ENCODE results near the gene SELENOI. TPM values are rescaled to one million over a fixed set of nuclear protein-coding genes. Genes with fewer than 3 reads are reported as not detected.

Gene SELENOI
- total RNA-seq, 2 experiments from 2014 or later = 27.7 to 31.5 TPM

DNA sequence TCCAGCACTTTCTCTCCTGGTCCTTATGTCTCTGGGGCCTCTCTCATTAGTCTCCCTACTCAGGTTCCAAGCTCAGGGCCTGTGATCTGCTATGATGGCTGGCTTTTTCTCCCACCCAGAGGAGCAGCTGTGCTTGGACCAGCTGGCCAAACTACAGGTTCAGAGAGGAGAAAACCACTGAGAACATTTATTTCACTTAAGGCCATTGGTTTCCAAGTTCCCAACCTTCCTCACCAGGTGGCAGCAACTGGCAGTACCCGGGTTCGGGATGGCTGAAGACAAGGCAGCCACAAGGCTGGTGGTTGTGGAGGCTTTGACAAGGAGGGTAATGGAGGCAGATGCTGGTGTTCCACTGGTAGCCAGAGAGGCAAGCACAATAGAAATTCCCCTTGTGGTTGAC lies 29.9 kb upstream of the SELENOI start:
- intact Hi-C loops (cut with DNase I, micrococcal nuclease) = no loop called here
- Mint-ChIP-seq H3K4me1 (ENCODE audit: low read depth) (no peaks in the 10 kb centered on the region), H3K36me3 (ENCODE audit: low read depth) (no peaks in the 10 kb centered on the region), H3K27ac (no peak overlapping the region), H3K4me3 (no peak overlapping the region), H3K9me3 (no peaks in the 10 kb centered on the region), H3K27me3 (no peaks in the 10 kb centered on the region)
- TF ChIP-seq, protein P1, sequence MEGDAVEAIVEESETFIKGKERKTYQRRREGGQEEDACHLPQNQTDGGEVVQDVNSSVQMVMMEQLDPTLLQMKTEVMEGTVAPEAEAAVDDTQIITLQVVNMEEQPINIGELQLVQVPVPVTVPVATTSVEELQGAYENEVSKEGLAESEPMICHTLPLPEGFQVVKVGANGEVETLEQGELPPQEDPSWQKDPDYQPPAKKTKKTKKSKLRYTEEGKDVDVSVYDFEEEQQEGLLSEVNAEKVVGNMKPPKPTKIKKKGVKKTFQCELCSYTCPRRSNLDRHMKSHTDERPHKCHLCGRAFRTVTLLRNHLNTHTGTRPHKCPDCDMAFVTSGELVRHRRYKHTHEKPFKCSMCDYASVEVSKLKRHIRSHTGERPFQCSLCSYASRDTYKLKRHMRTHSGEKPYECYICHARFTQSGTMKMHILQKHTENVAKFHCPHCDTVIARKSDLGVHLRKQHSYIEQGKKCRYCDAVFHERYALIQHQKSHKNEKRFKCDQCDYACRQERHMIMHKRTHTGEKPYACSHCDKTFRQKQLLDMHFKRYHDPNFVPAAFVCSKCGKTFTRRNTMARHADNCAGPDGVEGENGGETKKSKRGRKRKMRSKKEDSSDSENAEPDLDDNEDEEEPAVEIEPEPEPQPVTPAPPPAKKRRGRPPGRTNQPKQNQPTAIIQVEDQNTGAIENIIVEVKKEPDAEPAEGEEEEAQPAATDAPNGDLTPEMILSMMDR (IDR thresholded peaks at IDR 0.05) = no peak
- Histone ChIP-seq H3K4me3 (ENCODE audit: low read length) (no peak overlapping the region), H3K36me3 (ENCODE audit: insufficient read depth, low read length) (no peaks in the 10 kb centered on the region), H3K27ac (ENCODE audit: low read depth in 1 of 2, low read length in 2 of 2) (no peak overlapping the region), H3K4me1 (ENCODE audit: insufficient read depth, low read length) (no peaks in the 10 kb centered on the region), H3K27me3 (ENCODE audit: control insufficient read depth in 1 of 2, insufficient read depth in 2 of 2, low read length in 2 of 2) (no peaks in the 10 kb centered on the region), H3K9me3 (ENCODE audit: control insufficient read depth in 1 of 2, insufficient read depth in 1 of 2, low read length in 2 of 2) (no peaks in the 10 kb centered on the region)
- ATAC-seq (ENCODE audit: poor library complexity) (no peak), DNase-seq (no peak)
- CTCF ChIA-PET = no interaction called here
- POLR2A ChIA-PET = no interaction called here

DNA sequence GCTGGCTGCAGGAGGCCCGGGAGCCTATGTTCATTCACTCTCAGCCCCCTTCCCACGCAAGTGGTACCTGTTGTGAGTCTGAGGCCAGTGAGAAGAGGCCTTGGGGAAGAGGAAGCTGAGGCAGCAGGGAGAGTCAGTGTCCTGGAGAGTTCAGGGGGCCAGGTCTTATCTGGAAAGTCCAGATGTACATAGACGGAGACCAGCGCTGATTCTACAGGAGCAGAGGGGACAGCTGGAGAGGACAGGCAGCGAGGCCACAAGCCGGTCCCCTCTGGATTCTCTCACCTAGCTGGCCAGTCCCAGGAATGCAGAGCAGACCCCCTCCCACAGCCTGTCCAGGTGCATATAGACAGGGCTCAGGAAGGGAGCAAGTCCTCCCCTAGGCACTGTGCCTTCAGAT lies 29.1 kb upstream of the SELENOI start:
- Histone ChIP-seq H3K4me3 (ENCODE audit: low read length) (no peak overlapping the region), H3K9me3 (ENCODE audit: control insufficient read depth in 1 of 2, insufficient read depth in 1 of 2, low read length in 2 of 2) (no peaks in the 10 kb centered on the region), H3K27me3 (ENCODE audit: control insufficient read depth in 1 of 2, insufficient read depth in 2 of 2, low read length in 2 of 2) (no peaks in the 10 kb centered on the region), H3K36me3 (ENCODE audit: insufficient read depth, low read length) (no peaks in the 10 kb centered on the region), H3K27ac (ENCODE audit: low read depth in 1 of 2, low read length in 2 of 2) (no peak overlapping the region), H3K4me1 (ENCODE audit: insufficient read depth, low read length) (no peaks in the 10 kb centered on the region)
- DNase-seq (no peak), ATAC-seq (ENCODE audit: poor library complexity) (no peak)
- Mint-ChIP-seq H3K36me3 (ENCODE audit: low read depth) (no peaks in the 10 kb centered on the region), H3K27ac (no peak overlapping the region), H3K9me3 (no peaks in the 10 kb centered on the region), H3K4me1 (ENCODE audit: low read depth) (no peaks in the 10 kb centered on the region), H3K4me3 (no peak overlapping the region), H3K27me3 (no peaks in the 10 kb centered on the region)
- POLR2A ChIA-PET = no interaction called here
- intact Hi-C loops (cut with DNase I, micrococcal nuclease) = no loop called here
- TF ChIP-seq, protein P1 (IDR thresholded peaks at IDR 0.05) = no peak
- CTCF ChIA-PET = no interaction called here

DNA sequence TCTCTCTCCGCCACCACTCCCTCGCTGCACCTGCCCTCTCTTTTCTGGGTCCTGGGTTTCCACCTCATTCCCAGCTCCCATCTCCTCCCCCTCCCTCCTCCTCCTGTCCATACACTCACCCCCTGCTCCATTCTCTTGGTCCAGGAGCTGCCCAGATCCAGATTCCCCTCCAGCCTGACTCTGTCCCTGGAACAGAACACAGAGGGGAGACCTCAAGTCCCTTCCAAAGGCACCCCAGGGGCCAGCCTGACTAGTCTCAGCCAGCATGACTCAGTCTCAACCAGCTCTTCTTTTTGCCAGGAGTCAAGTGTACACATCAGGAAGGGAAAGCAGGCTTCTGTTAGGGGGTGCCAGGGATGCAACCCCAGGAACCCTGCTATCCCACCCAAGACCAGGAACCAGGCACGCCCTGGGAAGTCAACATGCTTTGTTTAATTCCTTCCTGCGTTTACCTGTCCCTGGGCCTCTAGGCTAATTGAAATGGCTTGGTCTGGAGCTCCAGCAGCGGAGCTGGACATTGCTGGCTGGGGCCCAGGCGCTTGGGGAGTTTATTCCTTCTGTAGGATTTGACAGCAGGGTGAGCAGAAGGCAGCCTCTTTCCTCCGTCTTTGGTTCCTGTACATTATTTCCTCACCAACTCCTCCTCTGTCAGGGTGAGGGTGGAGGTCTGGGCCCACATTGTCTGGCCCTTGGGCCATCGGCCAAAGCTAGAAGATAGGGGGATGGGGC lies 28.4 kb upstream of the SELENOI start:
- Histone ChIP-seq H3K36me3 (ENCODE audit: insufficient read depth, low read length) (no peaks in the 10 kb centered on the region), H3K27ac (ENCODE audit: low read depth in 1 of 2, low read length in 2 of 2) (no peak overlapping the region), H3K4me1 (ENCODE audit: insufficient read depth, low read length) (no peaks in the 10 kb centered on the region), H3K27me3 (ENCODE audit: control insufficient read depth in 1 of 2, insufficient read depth in 2 of 2, low read length in 2 of 2) (no peaks in the 10 kb centered on the region), H3K4me3 (ENCODE audit: low read length) (no peak overlapping the region), H3K9me3 (ENCODE audit: control insufficient read depth in 1 of 2, insufficient read depth in 1 of 2, low read length in 2 of 2) (no peaks in the 10 kb centered on the region)
- no peak for ATAC-seq (ENCODE audit: poor library complexity)
- Mint-ChIP-seq H3K4me1 (ENCODE audit: low read depth) (no peaks in the 10 kb centered on the region), H3K9me3 (no peaks in the 10 kb centered on the region), H3K4me3 (no peak overlapping the region), H3K27ac (no peak overlapping the region), H3K27me3 (no peaks in the 10 kb centered on the region), H3K36me3 (ENCODE audit: low read depth) (no peaks in the 10 kb centered on the region)
- POLR2A ChIA-PET = no interaction called here
- no peak for DNase-seq
- intact Hi-C loops (cut with DNase I, micrococcal nuclease) = no loop called here
- CTCF ChIA-PET = no interaction called here
- TF ChIP-seq, protein P1 (IDR thresholded peaks at IDR 0.05) = no peak

Data from CD4-positive, alpha-beta T cell (primary cell).